Measurements from ENCODE around the gene PCDHA1. TPM values are rescaled to one million over a fixed set of nuclear protein-coding genes. Genes with fewer than 3 reads are reported as not detected.
"Not testable (repeated sequence)": the region's sequence is repeated elsewhere in the genome, so short reads cannot be mapped to it uniquely, and the experiment has no call there.

PCDHA1 gene
- total RNA-seq, 1 experiment from 2014 or later = 0.45 TPM

GRCh38 chr5:140780512-140780911 is 5.4 kb upstream of the PCDHA1 start:
- no peak for TF ChIP-seq CTCF (conservative IDR thresholded peaks at IDR 0.05; ENCODE audit: low read depth, low read length)
- no peak for TF ChIP-seq EZH2 (IDR thresholded peaks at IDR 0.05; ENCODE audit: borderline replicate concordance, low read depth, low read length, poor library complexity, severe bottlenecking)
- H3K9me3 ChIP-seq (ENCODE audit: low read depth, low read length, poor library complexity, severe bottlenecking) = peaks cover 25% of the 10 kb centered on the region
- no peak for DNase-seq (ENCODE audit: low spot score)
- H3K4me1 ChIP-seq (ENCODE audit: insufficient read depth, low read length, poor library complexity, severe bottlenecking) = no peaks in the 10 kb centered on the region
- CTCF ChIA-PET = no interaction called here
- intact Hi-C loops (cut with micrococcal nuclease; ENCODE audit: unreplicated experiment) = no loop called here
- no peaks in the 10 kb centered on the region for H3K27me3 ChIP-seq (replicated peaks; ENCODE audit: insufficient read depth, low read depth, low read length, poor library complexity)
- H3K4me3 ChIP-seq (ENCODE audit: low read depth, low read length, poor library complexity, severe bottlenecking) = no peak overlapping the region
- POLR2A ChIA-PET (ENCODE audit: low non-redundant PET) = no interaction called here
- no TSS peak for BruUV-seq (replicated peaks)
- H3K27ac ChIP-seq (ENCODE audit: low read depth, low read length, poor library complexity, severe bottlenecking) = no peak overlapping the region
- H3K36me3 ChIP-seq (ENCODE audit: insufficient read depth, low read length, poor library complexity, severe bottlenecking) = no peaks in the 10 kb centered on the region

GRCh38 chr5:140787422-140787821 is 1.5 kb downstream of the PCDHA1 start:
- H3K27me3 ChIP-seq (replicated peaks; ENCODE audit: insufficient read depth, low read depth, low read length, poor library complexity); H3K4me3 ChIP-seq (ENCODE audit: low read depth, low read length, poor library complexity, severe bottlenecking); H3K4me1 ChIP-seq (ENCODE audit: insufficient read depth, low read length, poor library complexity, severe bottlenecking); DNase-seq (ENCODE audit: low spot score); H3K36me3 ChIP-seq (ENCODE audit: insufficient read depth, low read length, poor library complexity, severe bottlenecking); CTCF ChIA-PET; intact Hi-C loops (cut with micrococcal nuclease; ENCODE audit: unreplicated experiment); H3K27ac ChIP-seq (ENCODE audit: low read depth, low read length, poor library complexity, severe bottlenecking); POLR2A ChIA-PET (ENCODE audit: low non-redundant PET); BruUV-seq (replicated peaks): not testable (repeated sequence)
- H3K9me3 ChIP-seq (ENCODE audit: low read depth, low read length, poor library complexity, severe bottlenecking) = peaks cover 21% of the 10 kb centered on the region

- peaks cover 26% of the 10 kb centered on the region for H3K9me3 ChIP-seq (ENCODE audit: low read depth, low read length, poor library complexity, severe bottlenecking)
- intact Hi-C loops (cut with micrococcal nuclease; ENCODE audit: unreplicated experiment); H3K36me3 ChIP-seq (ENCODE audit: insufficient read depth, low read length, poor library complexity, severe bottlenecking); POLR2A ChIA-PET (ENCODE audit: low non-redundant PET); H3K4me3 ChIP-seq (ENCODE audit: low read depth, low read length, poor library complexity, severe bottlenecking); DNase-seq (ENCODE audit: low spot score); H3K27ac ChIP-seq (ENCODE audit: low read depth, low read length, poor library complexity, severe bottlenecking); BruUV-seq (replicated peaks); H3K27me3 ChIP-seq (replicated peaks; ENCODE audit: insufficient read depth, low read depth, low read length, poor library complexity); H3K4me1 ChIP-seq (ENCODE audit: insufficient read depth, low read length, poor library complexity, severe bottlenecking); CTCF ChIA-PET: not testable (repeated sequence)
Measured at GRCh38 chr5:140787849-140788504, 2.0 kb downstream of the PCDHA1 start.

- intact Hi-C loops (cut with micrococcal nuclease; ENCODE audit: unreplicated experiment) = no loop called here
- no peak for DNase-seq (ENCODE audit: low spot score)
- peaks cover 33% of the 10 kb centered on the region for H3K9me3 ChIP-seq (ENCODE audit: low read depth, low read length, poor library complexity, severe bottlenecking)
- TF ChIP-seq EZH2 (IDR thresholded peaks at IDR 0.05; ENCODE audit: borderline replicate concordance, low read depth, low read length, poor library complexity, severe bottlenecking) = no peak
- no peak for TF ChIP-seq CTCF (conservative IDR thresholded peaks at IDR 0.05; ENCODE audit: low read depth, low read length)
- H3K27ac ChIP-seq (ENCODE audit: low read depth, low read length, poor library complexity, severe bottlenecking) = no peak overlapping the region
- no TSS peak for BruUV-seq (replicated peaks)
- H3K4me1 ChIP-seq (ENCODE audit: insufficient read depth, low read length, poor library complexity, severe bottlenecking) = no peaks in the 10 kb centered on the region
- CTCF ChIA-PET = no interaction called here
- POLR2A ChIA-PET (ENCODE audit: low non-redundant PET) = no interaction called here
- no peaks in the 10 kb centered on the region for H3K36me3 ChIP-seq (ENCODE audit: insufficient read depth, low read length, poor library complexity, severe bottlenecking)
- no peak overlapping the region for H3K4me3 ChIP-seq (ENCODE audit: low read depth, low read length, poor library complexity, severe bottlenecking)
- peaks cover 8% of the 10 kb centered on the region for H3K27me3 ChIP-seq (replicated peaks; ENCODE audit: insufficient read depth, low read depth, low read length, poor library complexity)
Measured at GRCh38 chr5:140791089-140791488, 5.1 kb downstream of the PCDHA1 start.

All from A673 (cell line).